Fibroblast of the aortic adventitia (primary cell): ENCODE measurements around the gene PHACTR1. TPM values are rescaled to one million over a fixed set of nuclear protein-coding genes. Genes with fewer than 3 reads are reported as not detected.
"Not testable (repeated sequence)": the region's sequence is repeated elsewhere in the genome, so short reads cannot be mapped to it uniquely, and the experiment has no call there.

Experiments
- DNase-seq: peaks from one replicate; pipeline ENCODE4 v3.0.0-alpha.2; 2010; ENCODE audit warnings: low read depth
- H3K4me3 ChIP-seq: 2 replicates; pipeline ENCODE4 v1.5.1; 2011; ENCODE audit warnings: low read depth, mild to moderate bottlenecking, control low read depth, low read length, moderate library complexity
- CTCF ChIP-seq: IDR thresholded peaks from 2 replicates; pipeline ENCODE4 v1.5.1; 2011; ENCODE audit warnings: mild to moderate bottlenecking, low read length, control low read depth, inconsistent platforms; ENCODE audit not compliant: insufficient read depth
- total RNA-seq: library from RNA; depleted of rRNA; stranded (reverse); fragments of >200 nt; gene quantifications from 2 replicates; pipeline ENCODE4 v1.2.3, GENCODE V29; 2012; ENCODE audit warnings: low replicate concordance

Gene PHACTR1
- total RNA-seq, 1 donor = 0.99 TPM

- H3K4me3 ChIP-seq = no peak overlapping the region
- no peak for DNase-seq
- no peak for TF ChIP-seq CTCF
Measured at GRCh38 chr6:13120483-13121482, 404.2 kb downstream of the PHACTR1 start.

- H3K4me3 ChIP-seq = no peak overlapping the region
- no peak for TF ChIP-seq CTCF
- no peak for DNase-seq
Measured at GRCh38 chr6:13124131-13124530, 407.6 kb downstream of the PHACTR1 start.

- no peak overlapping the region for H3K4me3 ChIP-seq
- TF ChIP-seq CTCF = no peak
Measured at GRCh38 chr6:13125841-13126240, 409.3 kb downstream of the PHACTR1 start.

GRCh38 chr6:13131935-13132661 lies 415.5 kb downstream of the PHACTR1 start:
- no peak overlapping the region for H3K4me3 ChIP-seq
- DNase-seq = no peak

More at GRCh38 chr6:13125841-13126240, 409.3 kb downstream of the PHACTR1 start:
- DNase-seq = no peak

GRCh38 chr6:13133894-13134293 lies 417.3 kb downstream of the PHACTR1 start:
- H3K4me3 ChIP-seq, DNase-seq: not testable (repeated sequence)

More at GRCh38 chr6:13131935-13132661, 415.5 kb downstream of the PHACTR1 start:
- no peak for TF ChIP-seq CTCF

- TF ChIP-seq CTCF = no peak
- no peak overlapping the region for H3K4me3 ChIP-seq
- no peak for DNase-seq
Measured at GRCh38 chr6:13135152-13135551, 418.6 kb downstream of the PHACTR1 start.

- TF ChIP-seq CTCF = no peak
- DNase-seq = no peak
- H3K4me3 ChIP-seq = no peak overlapping the region
Measured at GRCh38 chr6:13139119-13139518, 422.6 kb downstream of the PHACTR1 start.
